ENCODE results near the gene LTBP3. TPM values are rescaled to one million over a fixed set of nuclear protein-coding genes. Genes with fewer than 3 reads are reported as not detected.

LTBP3 gene
- total and polyA plus RNA-seq, 9 of the 15 experiments (the other 6 are each of a cell fraction or from before 2014, with no cell fraction given), result 0.06 to 20.5 (median 4.8) TPM

DNA sequence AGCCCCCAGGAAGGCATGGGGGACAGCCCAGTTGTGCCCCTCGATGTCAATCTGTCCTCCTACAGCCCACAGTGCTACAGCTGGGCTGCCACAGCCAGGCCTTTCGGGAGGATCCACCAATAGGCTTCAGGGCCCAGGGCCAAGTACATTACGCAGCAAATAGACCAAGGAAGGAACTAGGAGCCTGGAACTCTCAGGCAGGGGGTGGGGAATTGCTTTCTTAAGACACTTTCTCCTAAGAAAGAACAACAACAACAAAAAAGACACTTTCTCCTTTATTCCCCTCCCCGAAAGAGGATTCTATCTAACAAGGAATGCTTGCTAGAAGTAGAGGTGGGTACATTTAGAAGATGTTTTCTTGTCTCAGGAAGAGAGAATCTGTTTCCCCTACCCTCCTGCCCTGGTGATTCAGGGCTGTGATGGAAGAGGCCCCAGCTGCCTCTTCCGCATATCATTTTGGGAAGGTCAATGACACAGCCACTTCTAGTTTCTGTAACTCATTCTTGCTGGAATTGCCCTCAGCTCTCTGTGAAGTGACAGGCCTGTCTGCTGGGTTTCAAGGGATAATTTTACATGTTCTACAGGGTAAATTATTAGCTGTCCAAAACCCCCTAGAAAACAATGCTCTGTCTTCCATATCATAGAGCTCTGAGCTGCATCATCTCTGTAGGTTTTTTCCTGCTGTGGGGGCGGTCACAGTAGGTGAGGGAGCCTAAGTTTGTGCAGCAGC is 65.4 kb downstream of the LTBP3 start (continued):
- TF ChIP-seq ZNF133 (CRISPR knock-in tag; IDR thresholded peaks at IDR 0.05) (no peak), FOXK2 (conservative IDR thresholded peaks at IDR 0.05 in 1 of 2, IDR thresholded peaks at IDR 0.05 in 1 of 2; ENCODE audit: low read depth in 2 of 2) (peak; percentile 46 to 97; a peak in 3 of 4 replicates), PRDM10 (IDR thresholded peaks at IDR 0.05; ENCODE audit: partially characterized antibody) (peak; percentile 99), ETS2 (tag; IDR thresholded peaks at IDR 0.05; ENCODE audit: borderline replicate concordance, poor library complexity, severe bottlenecking) (no peak), ATF7 (IDR thresholded peaks at IDR 0.05) (peak; percentile 96), NR2C1 (IDR thresholded peaks at IDR 0.05) (no peak), NR2C1 (tag; IDR thresholded peaks at IDR 0.05) (peak; percentile 7; the same call in 1 of the 2 replicates), SIN3B (IDR thresholded peaks at IDR 0.05; ENCODE audit: low read depth) (no peak), ZBED1 (IDR thresholded peaks at IDR 0.05) (no peak), MCM7 (IDR thresholded peaks at IDR 0.05) (no peak)
- TF ChIP-seq, protein P1, sequence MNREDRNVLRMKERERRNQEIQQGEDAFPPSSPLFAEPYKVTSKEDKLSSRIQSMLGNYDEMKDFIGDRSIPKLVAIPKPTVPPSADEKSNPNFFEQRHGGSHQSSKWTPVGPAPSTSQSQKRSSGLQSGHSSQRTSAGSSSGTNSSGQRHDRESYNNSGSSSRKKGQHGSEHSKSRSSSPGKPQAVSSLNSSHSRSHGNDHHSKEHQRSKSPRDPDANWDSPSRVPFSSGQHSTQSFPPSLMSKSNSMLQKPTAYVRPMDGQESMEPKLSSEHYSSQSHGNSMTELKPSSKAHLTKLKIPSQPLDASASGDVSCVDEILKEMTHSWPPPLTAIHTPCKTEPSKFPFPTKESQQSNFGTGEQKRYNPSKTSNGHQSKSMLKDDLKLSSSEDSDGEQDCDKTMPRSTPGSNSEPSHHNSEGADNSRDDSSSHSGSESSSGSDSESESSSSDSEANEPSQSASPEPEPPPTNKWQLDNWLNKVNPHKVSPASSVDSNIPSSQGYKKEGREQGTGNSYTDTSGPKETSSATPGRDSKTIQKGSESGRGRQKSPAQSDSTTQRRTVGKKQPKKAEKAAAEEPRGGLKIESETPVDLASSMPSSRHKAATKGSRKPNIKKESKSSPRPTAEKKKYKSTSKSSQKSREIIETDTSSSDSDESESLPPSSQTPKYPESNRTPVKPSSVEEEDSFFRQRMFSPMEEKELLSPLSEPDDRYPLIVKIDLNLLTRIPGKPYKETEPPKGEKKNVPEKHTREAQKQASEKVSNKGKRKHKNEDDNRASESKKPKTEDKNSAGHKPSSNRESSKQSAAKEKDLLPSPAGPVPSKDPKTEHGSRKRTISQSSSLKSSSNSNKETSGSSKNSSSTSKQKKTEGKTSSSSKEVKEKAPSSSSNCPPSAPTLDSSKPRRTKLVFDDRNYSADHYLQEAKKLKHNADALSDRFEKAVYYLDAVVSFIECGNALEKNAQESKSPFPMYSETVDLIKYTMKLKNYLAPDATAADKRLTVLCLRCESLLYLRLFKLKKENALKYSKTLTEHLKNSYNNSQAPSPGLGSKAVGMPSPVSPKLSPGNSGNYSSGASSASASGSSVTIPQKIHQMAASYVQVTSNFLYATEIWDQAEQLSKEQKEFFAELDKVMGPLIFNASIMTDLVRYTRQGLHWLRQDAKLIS (CRISPR knock-in tag; IDR thresholded peaks at IDR 0.05), result no peak
